Gastrocnemius medialis (tissue), 4 donors: ENCODE data around the gene KRT10.

Experiments used
- CTCF ChIP-seq, 5 experiments: fragments of 450-650 bp in 3 of 5; fragments of 200-600 bp in 2 of 5; sonication (generic) in 2 of 5; IDR thresholded peaks in 4 of 5; conservative IDR thresholded peaks in 1 of 5; 1 replicate in 4 of 5; 2 replicates in 1 of 5; pipeline ENCODE4 v1.5.1; 2016 to 2019; ENCODE audit warnings: antibody characterized with exemption in 5 of 5, mild to moderate bottlenecking in 3 of 5, moderate library complexity in 3 of 5
- POLR2A ChIP-seq, 2 donors: fragments of 450-650 bp; IDR thresholded peaks; one replicate each; pipeline ENCODE4 v1.6.1; 2017; ENCODE audit warnings: antibody characterized with exemption in 2 of 2, mild to moderate bottlenecking in 2 of 2, moderate library complexity in 2 of 2

GRCh38 chr17:40812639-40813038, 9.8 kb downstream of the KRT10 start:
- TF ChIP-seq CTCF (IDR thresholded peaks at IDR 0.05 in 4 of 5, conservative IDR thresholded peaks at IDR 0.05 in 1 of 5) (no peak), POLR2A (IDR thresholded peaks at IDR 0.05) (no peak)
